Stimulated activated naive CD8-positive, alpha-beta T cell treated with anti-CD3 and anti-CD28 coated beads, Interleukin-15, Interleukin-2, amounts not matched to agents 100 U/mL and 50 U/mL, for 24 hours (primary cell): ENCODE data around the gene CTTNBP2.

Source experiments
- ATAC-seq: fragments of 150-1000 bp; cut with Tn5 transposase; one replicate; pipeline ENCODE4 v1.10.0; 2021
- DNase-seq: peaks from one replicate; pipeline ENCODE4 v3.0.0; 2021

Gene CTTNBP2

GRCh38 chr7:117790251-117790650, 83.0 kb downstream of the CTTNBP2 start:
- no peak for DNase-seq
- no peak for ATAC-seq

- DNase-seq (no peak), ATAC-seq (no peak)
Measured at GRCh38 chr7:117785431-117785830, 87.8 kb downstream of the CTTNBP2 start.

GRCh38 chr7:117784315-117784714, 88.9 kb downstream of the CTTNBP2 start:
- DNase-seq, result no peak
- ATAC-seq, result no peak

GRCh38 chr7:117782761-117783160, 90.5 kb downstream of the CTTNBP2 start:
- DNase-seq (no peak), ATAC-seq (no peak)

- ATAC-seq (no peak), DNase-seq (no peak)
Measured at GRCh38 chr7:117781707-117782106, 91.5 kb downstream of the CTTNBP2 start.

GRCh38 chr7:117780832-117781231, 92.4 kb downstream of the CTTNBP2 start:
- ATAC-seq (no peak), DNase-seq (no peak)

- no peak for DNase-seq
- no peak for ATAC-seq
Measured at GRCh38 chr7:117777335-117778142, 95.7 kb downstream of the CTTNBP2 start.

- no peak for ATAC-seq
- DNase-seq, result no peak
Measured at GRCh38 chr7:117776224-117776623, 97.0 kb downstream of the CTTNBP2 start.

- ATAC-seq, result no peak
- DNase-seq, result no peak
Measured at GRCh38 chr7:117775801-117776200, 97.4 kb downstream of the CTTNBP2 start.

- DNase-seq (no peak), ATAC-seq (no peak)
Measured at GRCh38 chr7:117774943-117775342, 98.3 kb downstream of the CTTNBP2 start.

GRCh38 chr7:117772421-117772820, 100.8 kb downstream of the CTTNBP2 start:
- no peak for ATAC-seq
- DNase-seq, result no peak

- DNase-seq, result no peak
- no peak for ATAC-seq
Measured at GRCh38 chr7:117771756-117772155, 101.5 kb downstream of the CTTNBP2 start.

- ATAC-seq, result no peak
- DNase-seq, result no peak
Measured at GRCh38 chr7:117769085-117769484, 104.2 kb downstream of the CTTNBP2 start.

GRCh38 chr7:117767951-117768350, 105.3 kb downstream of the CTTNBP2 start:
- no peak for ATAC-seq
- no peak for DNase-seq

GRCh38 chr7:117766913-117767312, 106.3 kb downstream of the CTTNBP2 start:
- ATAC-seq, result no peak
- DNase-seq, result no peak

- DNase-seq, result no peak
- ATAC-seq, result no peak
Measured at GRCh38 chr7:117764031-117764430, 109.2 kb downstream of the CTTNBP2 start.

- ATAC-seq (no peak), DNase-seq (no peak)
Measured at GRCh38 chr7:117762055-117762454, 111.2 kb downstream of the CTTNBP2 start.

- no peak for ATAC-seq
- DNase-seq, result no peak
Measured at GRCh38 chr7:117759950-117760640, 113.1 kb downstream of the CTTNBP2 start.

- DNase-seq (no peak), ATAC-seq (no peak)
Measured at GRCh38 chr7:117757440-117757839, 115.8 kb downstream of the CTTNBP2 start.

- ATAC-seq, result no peak
Measured at GRCh38 chr7:117756586-117757085, 116.6 kb downstream of the CTTNBP2 start.

GRCh38 chr7:117755136-117755535, 118.1 kb downstream of the CTTNBP2 start:
- ATAC-seq, result no peak

More at GRCh38 chr7:117756586-117757085, 116.6 kb downstream of the CTTNBP2 start:
- no peak for DNase-seq

GRCh38 chr7:117751775-117752174, 121.5 kb downstream of the CTTNBP2 start:
- ATAC-seq (no peak), DNase-seq (no peak)

More at GRCh38 chr7:117755136-117755535, 118.1 kb downstream of the CTTNBP2 start:
- DNase-seq, result no peak
